WERI-Rb-1 (cell line): Measurements from ENCODE around the gene IL20RA.

ENCODE experiments used
- DNase-seq: peaks from one replicate; pipeline ENCODE4 v3.0.0-alpha.2; 2020
- H3K27ac ChIP-seq: fragments of 250-450 bp; sonication (Bioruptor Pico); 2 replicates; pipeline ENCODE4 v1.5.1; 2020; ENCODE audit warnings: mild to moderate bottlenecking, moderate library complexity
- H3K27me3 ChIP-seq: fragments of 250-450 bp; sonication (Bioruptor Pico); 2 replicates; pipeline ENCODE4 v1.5.1; 2021; ENCODE audit warnings: mild to moderate bottlenecking, low read depth, moderate library complexity; ENCODE audit not compliant: insufficient read depth, severe bottlenecking
- H3K36me3 ChIP-seq: fragments of 250-450 bp; sonication (Bioruptor Pico); 2 replicates; pipeline ENCODE4 v1.5.1; 2020; ENCODE audit warnings: mild to moderate bottlenecking, moderate library complexity
- H3K4me3 ChIP-seq: 2 replicates; pipeline ENCODE4 v1.5.1; 2011; ENCODE audit warnings: low read depth, mild to moderate bottlenecking, control low read depth, low read length
- H3K9me3 ChIP-seq: fragments of 250-450 bp; sonication (Bioruptor Pico); 2 replicates; pipeline ENCODE4 v1.5.1; 2021; ENCODE audit warnings: mild to moderate bottlenecking, moderate library complexity; ENCODE audit not compliant: severe bottlenecking
- CTCF ChIP-seq: IDR thresholded peaks from 2 replicates; pipeline ENCODE4 v1.5.1; 2011; ENCODE audit warnings: low read depth, mild to moderate bottlenecking, control low read depth, inconsistent platforms, low read length

IL20RA gene

DNA sequence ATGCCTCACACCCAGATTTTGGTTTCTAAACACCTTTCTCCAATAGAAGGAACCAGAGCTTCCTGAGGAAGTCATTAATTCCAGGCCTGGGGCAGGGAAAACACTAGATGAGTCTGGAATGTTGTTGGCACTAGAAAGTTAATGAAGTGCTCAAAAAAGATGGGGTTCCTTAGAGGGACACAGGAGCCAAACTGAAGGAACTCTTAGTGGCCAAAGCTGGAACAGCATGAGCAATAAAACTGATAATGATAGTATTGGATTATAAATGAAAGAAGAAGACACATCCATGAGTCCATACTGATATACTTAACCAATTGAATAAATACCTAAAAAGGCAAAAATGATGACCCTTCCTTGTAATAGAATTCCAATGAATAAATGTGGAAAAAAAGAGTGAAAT is 4.4 kb downstream of the IL20RA start:
- Histone ChIP-seq H3K27me3 (peaks cover 12% of the 10 kb centered on the region), H3K4me3 (no peak overlapping the region), H3K36me3 (no peaks in the 10 kb centered on the region), H3K9me3 (no peaks in the 10 kb centered on the region), H3K27ac (no peak overlapping the region)
- DNase-seq: no peak
- TF ChIP-seq CTCF: no peak

GRCh38 chr6:137039010-137039409 is 5.8 kb downstream of the IL20RA start:
- Histone ChIP-seq H3K36me3 (no peaks in the 10 kb centered on the region), H3K9me3 (no peaks in the 10 kb centered on the region), H3K27ac (no peak overlapping the region), H3K27me3 (peaks cover 6% of the 10 kb centered on the region), H3K4me3 (no peak overlapping the region)
- no peak for TF ChIP-seq CTCF
- DNase-seq: no peak

GRCh38 chr6:137036566-137037300 is 8.0 kb downstream of the IL20RA start:
- Histone ChIP-seq H3K27me3 (no peaks in the 10 kb centered on the region), H3K9me3 (no peaks in the 10 kb centered on the region), H3K4me3 (no peak overlapping the region), H3K27ac (no peak overlapping the region), H3K36me3 (no peaks in the 10 kb centered on the region)
- no peak for DNase-seq
- no peak for TF ChIP-seq CTCF

- Histone ChIP-seq H3K36me3 (no peaks in the 10 kb centered on the region), H3K27me3 (no peaks in the 10 kb centered on the region), H3K27ac (no peak overlapping the region), H3K4me3 (no peak overlapping the region), H3K9me3 (no peaks in the 10 kb centered on the region)
- no peak for DNase-seq
- TF ChIP-seq CTCF: no peak
Observed at GRCh38 chr6:137033828-137034227, 10.9 kb downstream of the IL20RA start.

DNA sequence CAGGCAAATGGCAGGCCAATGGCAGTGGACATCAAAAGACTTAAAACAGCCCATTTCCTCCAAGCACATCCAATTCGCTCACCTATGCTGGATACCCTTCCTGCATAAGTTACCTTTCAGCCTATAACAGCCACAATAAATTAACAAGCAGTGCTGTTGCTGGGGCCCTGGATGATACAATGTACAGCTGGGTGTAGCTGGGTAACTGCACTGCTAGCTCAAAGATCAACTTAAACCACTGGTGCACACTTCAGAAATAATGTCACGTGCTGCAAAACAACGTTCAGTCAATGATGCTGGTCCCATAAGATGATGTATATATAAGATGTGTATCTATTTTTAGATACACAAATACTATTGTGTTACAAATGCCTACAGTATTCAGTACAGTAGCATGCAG is 13.6 kb downstream of the IL20RA start:
- Histone ChIP-seq H3K36me3 (no peaks in the 10 kb centered on the region), H3K27me3 (no peaks in the 10 kb centered on the region), H3K9me3 (no peaks in the 10 kb centered on the region), H3K4me3 (no peak overlapping the region), H3K27ac (no peak overlapping the region)
- no peak for DNase-seq
- no peak for TF ChIP-seq CTCF

GRCh38 chr6:137028912-137029311 is 15.9 kb downstream of the IL20RA start:
- H3K9me3 ChIP-seq: no peaks in the 10 kb centered on the region
- DNase-seq: no peak
- H3K4me3 ChIP-seq: no peak overlapping the region
- no peaks in the 10 kb centered on the region for H3K27me3 ChIP-seq
- TF ChIP-seq CTCF: no peak
- no peak overlapping the region for H3K27ac ChIP-seq
- H3K36me3 ChIP-seq: no peaks in the 10 kb centered on the region
